Stimulated activated CD4-positive, alpha-beta T cell treated with anti-CD3 and anti-CD28 coated beads, TNF-alpha, amount 100 ng/mL, for 24 hours (primary cell): Measurements from ENCODE around the gene LRRC74B.

Experiments used
- DNase-seq, 3 experiments: peaks; one replicate each; pipeline ENCODE4 v3.0.0-alpha.2; 2020; ENCODE audit warnings: low read depth in 3 of 3

Gene LRRC74B

GRCh38 chr22:21102659-21103267 is 57.0 kb downstream of the LRRC74B start:
- peak; percentile 57 to 83 (median 61) for DNase-seq

GRCh38 chr22:21103633-21104032 is 57.9 kb downstream of the LRRC74B start:
- DNase-seq: no peak

- DNase-seq: no peak
These were observed 58.5 kb downstream of the LRRC74B start for GRCh38 chr22:21104126-21104691.

- DNase-seq: no peak
These were observed 59.5 kb downstream of the LRRC74B start for GRCh38 chr22:21105294-21105693.

GRCh38 chr22:21106000-21106399 is 60.3 kb downstream of the LRRC74B start:
- no peak for DNase-seq

- no peak for DNase-seq
These were observed 62.8 kb downstream of the LRRC74B start for GRCh38 chr22:21108379-21109115.
